Type B pancreatic cell (in vitro differentiated cells): ENCODE data around the gene ANKRD23. TPM values are rescaled to one million over a fixed set of nuclear protein-coding genes. Genes with fewer than 3 reads are reported as not detected.

Experiments used
- DNase-seq: peaks from one replicate; pipeline ENCODE4 v3.0.0; 2021; ENCODE audit warnings: mixed read lengths; ENCODE audit not compliant: unreplicated experiment; ENCODE audit errors: extremely low spot score
- H3K27ac Mint-ChIP-seq: 2 replicates; pipeline ENCODE4 v1.8.0; 2021; ENCODE audit warnings: mild to moderate bottlenecking, mixed read lengths
- H3K27me3 Mint-ChIP-seq: 2 replicates; pipeline ENCODE4 v1.8.0; 2021; ENCODE audit warnings: mixed read lengths
- H3K36me3 Mint-ChIP-seq: 2 replicates; pipeline ENCODE4 v1.8.0; 2021; ENCODE audit warnings: mixed read lengths
- H3K4me1 Mint-ChIP-seq: one replicate; pipeline ENCODE4 v1.8.0; 2021; ENCODE audit warnings: mixed read lengths; ENCODE audit not compliant: unreplicated experiment
- H3K4me3 Mint-ChIP-seq: 2 replicates; pipeline ENCODE4 v1.8.0; 2021; ENCODE audit warnings: mild to moderate bottlenecking, mixed read lengths
- H3K9me3 Mint-ChIP-seq: 2 replicates; pipeline ENCODE4 v1.8.0; 2021; ENCODE audit warnings: mixed read lengths
- CTCF ChIP-seq: fragments of 200-600 bp; sonication (generic); conservative IDR thresholded peaks from 2 replicates; pipeline ENCODE4 v1.5.0; 2021; ENCODE audit warnings: antibody characterized with exemption, mild to moderate bottlenecking
- total RNA-seq: library from RNA; stranded (reverse); gene quantifications from 2 replicates; pipeline ENCODE4 v1.2.1, GENCODE V29; 2021; ENCODE audit warnings: low replicate concordance

Gene ANKRD23
- total RNA-seq, 1 donor from 2014 or later, result 8.1 TPM

- Mint-ChIP-seq H3K4me3 (no peak overlapping the region), H3K36me3 (peaks cover 14% of the 10 kb centered on the region), H3K4me1 (peaks cover 31% of the 10 kb centered on the region), H3K27ac (no peak overlapping the region), H3K9me3 (no peaks in the 10 kb centered on the region), H3K27me3 (no peaks in the 10 kb centered on the region)
- no peak for TF ChIP-seq CTCF
- no peak for DNase-seq
Measured at GRCh38 chr2:96824079-96824870, 19.5 kb downstream of the ANKRD23 start.

DNA sequence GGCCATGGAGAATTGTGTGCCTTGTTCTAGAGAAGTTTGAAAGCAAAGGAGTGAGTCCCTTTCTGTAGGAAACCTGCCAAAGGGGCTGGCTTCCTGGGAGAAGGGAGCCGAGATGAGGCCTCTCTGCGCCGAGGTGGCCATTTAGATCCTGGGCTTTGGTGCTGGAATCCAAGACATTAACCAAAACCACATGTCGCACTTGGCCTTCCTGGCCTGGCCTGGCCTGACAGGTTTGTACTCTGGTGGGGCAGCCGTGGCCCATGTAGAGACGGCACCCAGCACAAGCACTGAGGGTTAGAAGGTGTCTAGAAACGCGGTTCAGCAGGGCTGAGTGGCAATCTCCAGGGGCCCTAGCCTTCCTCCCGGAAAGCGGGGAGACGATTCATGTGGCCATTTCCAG is 20.6 kb downstream of the ANKRD23 start:
- no peak overlapping the region for H3K4me3 Mint-ChIP-seq
- TF ChIP-seq CTCF, result no peak
- H3K27me3 Mint-ChIP-seq, result no peaks in the 10 kb centered on the region
- H3K9me3 Mint-ChIP-seq, result no peaks in the 10 kb centered on the region
- peaks cover 16% of the 10 kb centered on the region for H3K36me3 Mint-ChIP-seq
- peaks cover 42% of the 10 kb centered on the region for H3K4me1 Mint-ChIP-seq
- H3K27ac Mint-ChIP-seq, result no peak overlapping the region
- no peak for DNase-seq

GRCh38 chr2:96822786-96823185 is 21.0 kb downstream of the ANKRD23 start:
- H3K4me3 Mint-ChIP-seq, result no peak overlapping the region
- H3K36me3 Mint-ChIP-seq, result peaks cover 16% of the 10 kb centered on the region
- H3K27ac Mint-ChIP-seq, result no peak overlapping the region
- DNase-seq, result no peak
- no peaks in the 10 kb centered on the region for H3K27me3 Mint-ChIP-seq
- TF ChIP-seq CTCF, result no peak
- no peaks in the 10 kb centered on the region for H3K9me3 Mint-ChIP-seq
- H3K4me1 Mint-ChIP-seq, result peaks cover 46% of the 10 kb centered on the region

GRCh38 chr2:96821113-96821675 is 22.6 kb downstream of the ANKRD23 start:
- H3K4me3 Mint-ChIP-seq, result peak overlapping the region; percentile 66
- H3K27ac Mint-ChIP-seq, result peak overlapping the region; percentile 78
- H3K36me3 Mint-ChIP-seq, result peaks cover 16% of the 10 kb centered on the region
- DNase-seq, result no peak
- no peak for TF ChIP-seq CTCF
- H3K4me1 Mint-ChIP-seq, result peaks cover 50% of the 10 kb centered on the region
- H3K9me3 Mint-ChIP-seq, result no peaks in the 10 kb centered on the region
- H3K27me3 Mint-ChIP-seq, result no peaks in the 10 kb centered on the region

- H3K36me3 Mint-ChIP-seq, result peaks cover 16% of the 10 kb centered on the region
- no peaks in the 10 kb centered on the region for H3K27me3 Mint-ChIP-seq
- peaks cover 56% of the 10 kb centered on the region for H3K4me1 Mint-ChIP-seq
- no peak for DNase-seq
- H3K9me3 Mint-ChIP-seq, result no peaks in the 10 kb centered on the region
- peak overlapping the region; percentile 78 for H3K27ac Mint-ChIP-seq
- no peak for TF ChIP-seq CTCF
- peak overlapping the region; percentile 91 for H3K4me3 Mint-ChIP-seq
Measured at GRCh38 chr2:96819876-96820511, 23.8 kb downstream of the ANKRD23 start.
